RKO (cell line): ENCODE data around the gene UQCR11.

Source experiments
- DNase-seq: peaks from one replicate; pipeline ENCODE4 v3.0.0-alpha.2; 2016; ENCODE audit warnings: low spot score

Gene UQCR11

DNA sequence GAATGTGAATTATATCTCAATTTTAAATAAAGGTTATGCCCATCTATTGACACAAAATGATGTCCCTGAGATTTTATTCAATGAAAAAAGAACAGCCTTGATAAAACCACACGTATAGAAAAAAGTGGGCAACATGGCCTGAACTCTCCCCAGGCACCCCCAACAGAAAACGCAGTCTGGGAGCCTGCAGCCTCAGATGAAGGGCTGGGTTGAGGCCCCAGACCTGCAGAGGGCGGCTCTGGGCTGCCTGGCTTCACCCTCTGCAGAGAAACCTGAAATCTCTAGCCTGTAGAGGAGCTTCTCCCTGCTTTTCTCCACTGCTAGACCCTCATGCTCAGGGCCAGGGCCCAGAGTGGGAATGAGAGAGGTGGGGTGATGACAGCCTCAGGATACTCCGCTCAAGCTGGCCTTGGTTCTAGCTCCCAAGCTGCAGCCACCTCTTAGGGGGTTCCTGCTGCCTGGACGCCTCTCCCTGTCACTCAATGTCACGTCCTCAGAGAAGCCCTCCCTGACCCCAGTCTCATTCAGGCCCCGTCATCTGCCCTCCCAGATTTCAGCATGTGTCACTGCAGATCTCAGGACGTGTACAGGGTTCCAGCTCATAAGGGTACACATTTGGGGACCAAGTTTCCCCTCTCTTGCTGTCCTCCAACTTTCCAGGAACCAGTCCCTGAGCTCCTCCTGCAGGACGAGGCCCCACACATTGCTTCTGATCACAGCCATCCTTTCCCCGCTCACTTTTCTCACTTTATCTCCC lies 14.4 kb downstream of the UQCR11 start:
- peak; percentile 66 for DNase-seq

DNA sequence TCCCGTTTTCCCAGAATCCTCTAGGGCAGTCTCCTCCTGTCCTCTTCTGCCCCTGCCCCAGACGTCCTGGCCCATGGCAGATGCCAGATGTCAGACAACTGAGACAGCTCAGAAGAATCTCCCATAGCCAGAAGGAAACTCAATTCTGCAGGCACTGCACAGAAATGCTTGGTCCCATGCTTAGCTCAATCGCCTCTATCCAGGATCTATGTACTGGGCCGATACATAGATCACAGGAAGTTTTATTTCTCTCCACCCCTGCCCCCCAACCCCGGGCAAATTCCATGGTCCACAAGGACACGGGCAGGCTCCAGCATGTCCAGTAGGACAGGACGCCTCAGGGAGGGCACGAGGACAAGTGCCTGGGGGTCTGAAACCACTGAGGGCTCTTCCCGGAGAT lies 17.4 kb downstream of the UQCR11 start:
- no peak for DNase-seq

DNA sequence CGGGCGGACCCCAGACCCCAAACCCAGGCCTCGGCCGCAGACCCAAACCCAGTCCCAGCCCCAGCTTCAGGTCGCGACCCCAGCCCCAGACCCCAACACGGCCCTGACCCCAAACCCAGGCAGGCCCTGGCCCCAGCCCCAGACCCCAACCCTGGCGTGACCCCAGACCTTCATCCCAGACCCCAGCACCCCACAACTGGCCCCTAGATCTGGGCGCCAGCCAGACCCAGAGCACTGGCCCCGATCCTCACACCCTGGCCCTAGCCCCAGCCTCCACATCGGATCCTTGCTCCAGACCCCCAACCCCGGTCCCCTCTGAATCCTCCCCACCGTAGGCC lies 20.1 kb downstream of the UQCR11 start:
- no peak for DNase-seq

DNA sequence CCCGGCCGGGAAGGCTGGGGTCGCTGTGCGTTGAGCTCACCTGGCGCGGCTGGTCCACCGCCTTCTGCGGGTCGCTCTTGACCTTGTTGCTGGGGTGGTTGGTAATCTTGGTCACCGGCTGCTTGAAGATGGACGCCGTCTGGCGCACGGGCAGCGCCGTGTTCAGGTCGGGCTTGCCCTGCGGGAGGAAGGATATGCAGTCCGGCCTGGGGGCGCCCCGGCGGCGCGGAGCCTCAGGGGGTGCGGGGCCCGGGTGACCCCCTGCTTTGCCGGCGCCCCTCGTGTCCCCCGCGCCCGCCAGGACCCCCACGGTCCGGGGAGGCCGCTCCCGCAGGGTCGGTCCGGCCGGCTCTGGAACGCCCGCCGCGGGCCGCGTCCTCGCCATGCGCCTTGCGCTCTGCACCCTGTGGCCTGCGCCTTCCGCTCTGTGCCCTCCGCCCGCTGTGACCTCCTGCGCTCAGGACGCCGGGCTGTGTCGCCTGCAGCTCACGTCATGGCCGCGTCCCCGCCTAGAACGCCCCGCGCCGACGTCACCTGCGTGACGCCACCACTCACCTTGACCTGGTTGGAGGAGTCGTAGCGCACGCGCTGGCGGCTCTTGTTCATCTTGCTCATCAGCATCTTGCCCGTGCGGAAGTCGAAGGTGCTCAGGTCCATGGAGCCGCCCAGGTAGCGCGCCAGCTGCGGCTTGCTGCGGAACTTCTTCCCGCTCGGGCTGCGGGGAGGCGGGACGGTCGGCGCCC lies 20.6 kb downstream of the UQCR11 start:
- no peak for DNase-seq

DNA sequence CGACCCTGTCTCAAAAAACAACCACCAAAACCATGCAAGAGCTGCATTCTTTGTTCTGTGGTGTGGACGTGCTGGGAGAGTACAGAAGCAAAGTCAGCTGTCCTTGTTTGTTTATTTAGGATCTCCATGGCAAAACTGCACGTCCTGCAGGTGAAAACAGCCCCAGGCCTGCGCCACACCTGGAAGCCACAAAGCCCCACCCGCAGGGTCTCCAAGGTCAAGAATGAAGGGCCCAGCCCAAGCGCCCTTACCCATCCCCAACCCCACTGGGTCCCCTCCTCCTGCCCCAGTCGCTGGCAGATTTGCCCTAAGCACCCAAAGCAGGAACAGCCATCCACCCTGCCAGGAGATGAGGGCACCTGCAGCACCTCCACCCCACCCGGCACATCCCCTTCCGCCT lies 23.1 kb downstream of the UQCR11 start:
- DNase-seq = no peak

DNA sequence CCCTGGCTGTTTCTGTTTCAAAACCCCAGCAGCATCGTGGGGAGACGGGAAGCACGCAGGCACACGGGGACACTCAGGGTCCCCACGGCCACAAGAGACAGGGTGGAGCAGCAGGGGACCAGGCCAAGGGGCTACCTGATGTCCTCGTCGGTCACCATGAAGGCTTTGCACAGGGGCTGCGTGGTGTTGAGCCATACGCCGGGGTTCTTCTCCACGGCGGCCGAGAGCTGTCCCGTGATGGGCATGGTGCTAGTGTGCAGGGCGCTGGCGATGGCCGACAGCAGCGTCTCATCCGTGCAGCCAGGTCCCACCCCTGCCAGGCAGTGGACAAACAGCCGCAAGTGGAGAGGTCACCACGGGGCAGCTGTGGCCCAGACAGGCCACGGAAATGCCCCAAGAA lies 24.3 kb downstream of the UQCR11 start:
- no peak for DNase-seq

DNA sequence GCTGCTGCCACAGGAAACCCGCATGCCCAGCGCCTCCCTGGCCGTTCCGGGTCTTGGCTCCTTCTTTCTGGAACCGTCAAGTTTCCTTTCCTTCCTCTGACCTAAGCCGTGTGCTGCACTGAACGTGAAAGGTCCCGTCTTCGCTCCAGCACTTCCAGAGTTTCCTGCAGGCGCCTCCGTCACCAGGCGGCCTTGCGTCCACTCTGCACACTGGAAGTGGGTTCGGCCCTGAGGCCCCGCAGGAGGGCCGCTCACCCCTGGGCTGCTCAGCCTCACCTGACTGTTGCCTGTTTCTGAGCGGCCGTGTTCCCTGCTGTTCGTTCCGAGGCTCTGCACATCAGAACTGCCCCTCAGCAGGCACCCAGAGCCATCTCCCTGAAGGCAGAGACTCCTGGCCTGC lies 24.9 kb downstream of the UQCR11 start:
- DNase-seq = no peak

DNA sequence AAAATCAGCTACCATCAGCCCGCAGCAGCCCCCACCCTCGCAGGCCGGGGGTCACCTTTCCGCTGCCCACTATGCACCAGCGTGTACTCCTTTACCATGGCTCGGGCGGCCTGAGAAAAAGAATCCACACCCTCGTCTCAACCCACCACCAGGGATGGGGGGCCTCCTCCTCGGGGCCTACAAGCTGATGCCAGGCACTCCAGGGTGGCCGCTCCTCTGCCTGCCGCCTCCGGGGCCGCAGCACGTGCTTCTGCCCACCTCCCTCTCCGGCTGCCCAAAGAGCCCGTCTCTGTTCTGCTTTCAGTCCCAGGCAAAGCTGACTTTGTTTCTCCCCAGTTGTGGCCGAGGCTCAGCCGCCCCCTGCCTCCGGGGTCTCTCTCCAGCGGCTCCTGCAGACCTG lies 26.0 kb downstream of the UQCR11 start:
- DNase-seq = no peak

DNA sequence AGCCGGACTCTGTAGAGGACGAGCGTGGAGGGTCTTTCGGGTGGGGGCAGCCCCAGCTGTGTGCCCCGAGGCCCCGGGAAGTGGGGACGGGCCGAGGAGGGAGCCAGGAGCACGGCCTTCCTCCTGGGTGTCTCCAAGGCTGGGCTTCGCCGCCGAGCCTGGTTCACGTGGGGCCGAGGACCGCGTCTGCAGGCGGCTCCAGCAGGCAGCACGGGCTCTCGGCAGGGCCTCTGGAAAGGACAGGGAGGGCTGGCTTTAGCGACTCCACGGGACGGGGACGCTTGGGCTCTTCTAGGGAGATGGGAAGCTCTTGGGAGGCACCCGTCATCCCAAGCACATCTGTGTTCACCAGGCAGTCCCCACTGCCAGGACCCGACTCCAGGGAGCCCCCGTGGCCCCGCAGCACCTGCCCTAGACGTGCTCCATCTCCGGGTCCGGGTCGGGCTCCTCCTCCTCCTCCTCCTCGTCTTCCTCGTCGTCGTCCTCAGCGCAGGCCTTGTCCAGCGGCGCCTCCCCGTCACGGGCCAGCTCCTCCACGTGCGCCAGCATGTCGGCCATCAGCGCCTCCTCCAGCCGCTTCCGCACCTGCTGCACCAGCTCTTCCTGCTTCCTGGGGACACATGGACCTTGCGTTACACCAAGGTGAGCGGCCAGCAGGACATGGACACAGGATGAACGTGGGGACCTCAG lies 27.2 kb downstream of the UQCR11 start:
- DNase-seq = no peak

DNA sequence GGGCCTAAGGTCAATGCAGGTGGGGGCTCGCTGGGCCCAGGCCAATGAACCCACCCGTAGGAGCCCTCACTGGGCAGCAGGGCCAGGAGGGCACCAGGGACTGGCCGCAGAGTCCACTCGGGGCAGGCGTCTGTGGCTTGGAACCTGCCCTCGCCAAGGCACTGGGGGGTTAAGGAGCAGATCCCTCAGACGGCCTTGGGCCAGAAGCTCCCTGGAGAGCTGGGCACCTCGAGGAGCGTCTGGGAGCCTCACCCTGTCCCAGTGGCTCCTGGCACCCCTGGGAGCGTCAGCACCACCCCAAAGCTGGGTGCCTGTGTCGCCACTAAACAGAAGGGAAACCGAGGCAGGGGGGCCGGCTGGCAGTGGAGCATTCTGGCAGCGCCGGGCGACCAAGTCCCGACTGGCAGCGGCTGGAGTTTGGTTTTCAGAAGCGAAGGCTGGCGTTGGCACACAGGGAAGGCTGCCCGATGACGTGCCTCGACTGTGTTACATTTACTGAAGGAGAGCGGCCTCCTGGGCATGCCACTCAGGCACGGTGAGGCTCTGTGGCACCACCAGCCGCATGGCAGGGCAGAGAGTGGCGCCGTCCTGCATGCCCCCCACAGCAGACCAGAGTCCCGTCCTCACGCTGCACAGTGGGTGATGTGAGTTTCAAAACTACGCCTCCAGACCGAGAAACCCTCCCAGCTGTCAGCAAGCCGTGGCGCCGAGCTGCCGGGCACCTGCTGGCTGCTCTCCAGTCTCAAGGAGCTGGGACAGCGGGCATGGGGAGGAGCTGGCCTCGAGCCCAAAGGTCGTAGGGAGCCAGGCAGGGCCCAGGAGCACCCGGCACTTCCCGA lies 28.0 kb downstream of the UQCR11 start:
- DNase-seq = no peak

DNA sequence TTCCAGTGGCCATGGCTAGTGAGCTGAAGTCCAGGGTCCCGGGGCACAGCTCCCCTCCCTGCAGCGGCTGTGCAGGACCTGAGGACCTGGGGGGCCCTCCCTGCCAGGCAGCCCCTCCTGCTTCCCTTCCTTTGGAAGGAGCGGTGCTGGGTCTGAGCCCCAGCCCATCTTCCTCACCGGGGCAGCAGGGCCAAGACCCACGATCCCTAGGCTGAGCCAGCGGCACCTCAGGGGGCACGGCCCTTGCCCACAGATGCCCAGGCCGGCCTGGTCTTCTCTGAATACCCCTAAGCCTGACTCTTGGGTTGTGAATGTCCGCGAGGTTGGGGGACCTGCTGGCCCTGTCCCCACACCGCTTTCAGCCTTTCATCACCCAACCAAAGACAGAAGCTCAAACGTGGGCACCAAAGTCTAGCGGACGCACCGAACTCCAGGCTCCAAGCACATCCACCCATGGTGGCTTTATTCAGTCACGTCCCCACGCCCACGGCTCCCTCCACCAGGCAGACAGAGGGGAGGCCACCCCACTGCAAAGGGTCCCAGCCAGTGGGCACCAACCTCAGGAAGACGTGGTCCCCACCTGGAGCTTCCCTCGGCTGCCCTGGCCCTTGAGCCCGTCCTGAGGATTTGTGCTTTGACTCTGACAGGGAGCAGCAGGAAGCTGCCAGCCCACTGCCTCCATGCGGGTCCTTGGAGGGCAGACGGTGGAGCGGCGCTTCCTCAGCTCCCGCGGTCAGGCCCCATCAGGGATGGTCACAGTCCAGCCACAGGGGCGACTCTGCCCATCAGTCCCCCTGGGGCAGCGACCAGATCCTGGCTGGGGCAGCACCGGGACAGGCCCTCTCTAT lies 28.8 kb downstream of the UQCR11 start:
- no peak for DNase-seq

DNA sequence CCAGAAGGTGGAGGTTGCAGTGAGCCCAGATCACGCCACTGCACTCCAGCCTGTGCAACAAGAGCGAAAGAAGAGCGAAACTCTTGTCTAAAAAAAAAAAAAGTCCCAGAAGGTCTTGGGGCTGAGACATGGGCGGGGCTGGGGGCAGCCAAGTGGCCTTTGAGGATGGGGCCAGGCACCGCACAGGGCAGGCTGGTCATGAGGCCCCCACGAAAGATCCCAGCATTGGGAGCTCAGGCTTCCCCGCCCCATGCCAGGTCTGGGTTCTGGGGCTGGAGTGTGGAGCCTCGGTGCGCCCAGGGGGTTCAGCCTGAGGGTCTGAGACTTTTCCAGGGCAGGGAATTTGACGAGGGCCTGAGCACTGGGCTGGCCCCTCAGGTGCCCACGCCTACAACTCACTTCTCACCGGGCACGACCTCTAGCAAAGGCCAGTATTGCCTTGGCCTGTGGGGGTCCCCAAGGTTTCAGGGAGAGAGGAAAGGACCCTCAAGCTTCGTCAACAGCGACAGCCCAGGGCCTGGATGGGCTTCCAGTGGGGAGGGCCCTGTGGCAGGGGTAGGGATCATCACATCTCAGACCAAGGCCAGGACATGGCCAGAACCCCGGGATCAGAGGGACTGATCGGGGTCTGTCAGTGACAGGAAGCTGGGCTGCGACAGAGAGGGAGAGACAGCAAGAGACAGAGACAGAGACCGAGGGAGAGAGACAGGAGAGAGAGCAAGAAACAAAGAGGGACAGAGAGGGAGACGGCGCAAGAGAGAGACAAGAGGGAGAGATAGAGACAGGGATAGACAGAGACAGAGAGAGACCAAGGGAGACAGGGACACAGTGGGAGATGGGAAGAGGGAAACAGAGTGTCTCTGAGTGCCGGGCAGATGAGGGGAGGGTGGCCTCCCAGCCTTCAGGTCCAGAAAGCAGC lies 29.7 kb downstream of the UQCR11 start:
- no peak for DNase-seq

DNA sequence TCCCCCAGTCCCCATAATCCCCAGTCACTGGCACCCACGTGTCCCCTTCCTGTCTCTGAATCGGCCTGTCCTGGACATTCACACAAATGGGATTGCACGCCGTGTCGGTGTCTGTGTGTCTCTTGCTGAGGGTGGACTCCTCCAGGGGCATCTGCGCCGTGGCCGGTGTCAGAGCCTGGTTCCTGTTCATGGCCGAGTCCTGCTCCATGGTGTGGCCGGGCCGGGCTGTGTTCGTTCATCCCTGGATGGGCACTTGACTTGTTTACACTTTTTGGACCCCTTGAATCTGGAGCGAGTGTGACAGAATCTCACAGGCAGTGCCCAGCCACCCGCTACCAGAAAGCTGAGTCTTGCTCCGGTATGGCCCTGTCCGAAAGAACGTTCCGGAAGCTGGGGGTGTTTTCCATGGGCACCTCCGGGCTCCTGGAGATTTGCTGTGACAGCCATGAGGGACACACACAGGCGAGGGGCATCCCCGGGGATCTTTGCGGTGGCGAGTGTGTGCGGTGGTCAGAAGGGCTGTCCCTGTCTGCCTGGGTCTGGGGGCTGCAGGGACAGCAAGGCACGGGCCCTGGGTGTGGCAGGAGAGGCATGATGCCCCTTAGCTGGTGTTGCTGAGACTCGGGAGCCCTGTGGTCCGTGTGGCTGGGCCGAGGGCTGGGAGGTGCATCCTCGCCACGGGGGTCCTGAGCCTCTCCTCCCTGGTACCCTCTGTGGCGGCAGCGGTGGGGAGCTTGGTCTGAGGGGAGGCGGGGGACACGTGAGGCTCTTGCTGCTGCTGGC lies 30.7 kb downstream of the UQCR11 start:
- no peak for DNase-seq

DNA sequence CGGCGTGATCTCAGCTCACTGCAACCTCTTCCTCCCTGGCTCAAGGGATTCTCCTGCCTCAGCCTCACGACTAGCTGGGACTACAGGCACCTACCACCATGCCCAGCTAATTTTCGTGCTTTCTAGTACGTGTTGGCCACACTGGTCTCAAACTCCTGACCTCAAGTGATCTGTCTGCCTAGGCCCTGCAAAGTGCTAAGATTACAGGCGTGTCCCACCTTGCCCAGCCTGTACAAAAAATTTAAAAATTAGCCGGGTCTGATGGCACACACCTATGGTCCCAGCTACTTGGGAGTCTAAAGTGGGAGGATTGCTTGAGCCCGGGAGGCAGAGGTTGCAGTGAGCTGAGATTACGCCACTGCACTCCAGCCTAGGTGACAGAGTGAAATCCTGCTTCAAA lies 32.5 kb downstream of the UQCR11 start:
- DNase-seq = no peak

DNA sequence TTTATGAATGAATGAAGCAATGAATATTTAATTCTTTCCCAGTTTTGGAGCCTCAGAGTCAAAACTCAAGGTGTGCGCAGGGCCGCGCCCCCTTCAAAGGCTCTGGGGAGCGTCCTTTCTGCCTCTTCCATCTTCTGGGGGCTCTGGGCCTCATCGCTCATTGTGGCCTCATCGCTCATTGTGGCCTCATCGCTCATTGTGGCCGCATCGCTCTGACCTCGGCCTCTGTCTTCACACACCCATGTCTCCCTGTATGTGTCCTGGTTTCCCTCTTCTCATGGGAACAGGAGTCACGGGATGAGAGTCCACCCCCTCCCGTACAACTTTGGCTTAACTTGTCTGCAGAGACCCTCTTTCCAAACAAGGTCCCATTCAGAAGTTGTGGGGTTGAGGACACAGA lies 33.9 kb downstream of the UQCR11 start:
- no peak for DNase-seq

DNA sequence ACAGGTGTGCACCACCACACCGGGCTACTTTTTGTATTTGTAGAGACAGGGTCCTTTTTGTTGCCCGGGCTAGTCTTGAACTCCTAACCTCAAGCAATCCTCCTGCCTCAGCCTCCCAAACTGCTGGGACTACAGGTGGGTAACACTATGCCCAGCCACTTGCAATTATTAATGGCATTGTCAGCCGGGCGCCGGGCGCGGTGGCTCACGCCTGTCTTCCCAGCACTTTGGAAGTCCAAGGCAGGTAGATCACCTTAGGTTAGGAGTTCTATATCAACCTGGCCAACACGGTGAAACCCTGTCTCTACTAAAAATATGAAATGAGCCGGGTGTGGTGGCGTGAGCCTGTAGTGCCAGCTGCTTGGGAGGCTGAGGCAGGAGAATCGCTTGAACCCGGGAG lies 34.4 kb downstream of the UQCR11 start:
- DNase-seq = no peak

DNA sequence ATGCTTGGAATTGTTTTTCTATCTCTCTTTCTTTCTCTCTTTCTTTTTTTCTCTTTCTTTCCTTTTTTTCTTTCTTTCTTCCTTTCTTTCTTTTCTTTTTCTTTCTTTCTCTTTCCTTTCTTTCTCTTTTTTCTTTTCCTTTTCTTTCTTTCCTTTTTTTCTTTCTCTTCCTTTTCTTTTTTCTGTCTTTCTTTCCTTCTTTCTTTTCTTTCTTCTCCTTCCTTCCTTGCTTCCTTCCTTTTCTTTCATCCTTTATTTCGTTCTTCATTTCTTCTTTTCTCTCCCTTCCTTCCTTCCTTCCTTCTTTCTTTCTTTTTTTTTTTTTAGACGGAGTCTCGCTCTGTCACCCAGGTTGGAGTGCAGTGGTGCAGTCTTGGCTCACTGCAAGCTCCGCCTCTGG lies 35.3 kb downstream of the UQCR11 start:
- DNase-seq = no peak

DNA sequence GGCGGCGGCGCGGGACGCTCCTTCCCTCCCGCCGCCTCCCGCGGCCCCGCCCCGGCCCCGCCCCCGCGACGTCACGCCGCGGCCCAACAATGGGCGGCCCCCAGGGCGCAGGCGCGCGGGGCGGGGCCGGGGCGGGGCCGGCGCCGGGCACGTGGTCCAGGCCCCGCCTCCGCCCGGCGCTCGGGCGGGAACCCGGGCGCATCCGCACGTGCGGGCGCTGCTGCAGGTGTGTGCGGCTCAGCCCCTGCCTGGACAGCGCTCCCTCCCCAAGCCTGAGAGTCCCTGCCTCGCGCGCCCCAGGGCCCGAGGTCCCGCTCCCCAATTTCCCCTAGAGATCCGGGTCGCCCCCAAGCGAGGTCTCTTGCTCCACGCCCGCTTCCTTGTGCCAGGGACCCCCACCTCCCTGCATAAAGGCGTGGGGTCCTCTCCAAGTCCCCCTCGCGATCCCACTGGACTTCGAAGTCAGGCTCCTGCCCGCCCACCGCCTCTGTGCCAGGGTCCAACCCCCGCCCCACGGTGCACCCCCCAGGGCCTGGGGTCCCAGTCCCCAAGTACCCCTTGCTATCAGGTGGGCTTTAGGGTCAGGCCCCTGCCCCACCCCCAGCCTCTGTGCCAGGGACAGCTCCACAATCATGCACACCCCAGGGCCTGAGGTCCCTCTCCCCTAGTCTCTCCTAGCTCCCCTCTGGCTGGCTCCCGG lies 36.8 kb downstream of the UQCR11 start, which contains the start of gene MEX3D:
Gene MEX3D, minus strand, starts transcription at position 6 of the 700 bp plus-strand sequence. CDS start 267 bp downstream, outside the sequence.
- peak; percentile 68 for DNase-seq

DNA sequence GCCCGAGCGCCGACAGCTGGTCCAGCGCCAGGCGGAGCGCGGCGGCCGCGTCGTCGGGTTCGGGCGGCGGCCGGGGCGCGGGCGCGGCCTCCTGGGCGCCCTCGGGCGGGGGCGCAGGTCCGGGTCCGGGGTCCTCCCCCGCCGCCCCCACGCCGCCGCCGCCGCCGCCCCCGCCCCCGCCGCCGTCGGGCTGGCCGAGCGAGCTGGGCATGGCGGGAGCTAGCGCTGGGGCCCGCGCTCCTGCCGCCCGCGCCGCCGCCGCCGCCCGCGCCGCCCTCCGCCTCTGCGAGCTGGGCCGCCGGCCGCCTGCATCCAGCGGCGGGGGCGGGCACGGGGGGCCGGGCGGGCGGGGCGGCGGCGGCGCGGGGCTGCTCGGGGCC lies 37.4 kb downstream of the UQCR11 start:
- peak; percentile 22 for DNase-seq
